ENCODE results near the gene MAPT. TPM values are rescaled to one million over a fixed set of nuclear protein-coding genes. Genes with fewer than 3 reads are reported as not detected.

Gene MAPT
- total RNA-seq, 1 experiment from 2014 or later, result 37.5 TPM

DNA sequence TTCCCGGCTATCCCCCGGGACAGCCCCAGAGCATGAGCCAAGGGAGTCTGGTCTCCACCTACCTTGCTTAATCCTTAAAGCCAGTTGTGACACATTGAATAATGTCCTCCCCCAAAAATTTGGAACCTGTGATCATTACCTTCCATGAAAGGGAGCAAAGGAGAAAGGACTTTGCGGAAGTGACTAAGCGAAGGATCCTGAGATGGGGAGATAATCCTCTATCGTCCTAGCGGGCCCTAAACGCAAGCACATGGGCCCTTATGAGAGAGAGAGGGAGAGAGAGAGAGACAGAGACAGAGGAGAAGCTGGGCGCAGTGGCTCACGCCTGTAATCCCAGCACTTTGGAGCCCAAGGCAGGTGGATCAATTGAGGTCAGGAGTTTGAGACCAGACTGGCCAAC, 40.1 kb upstream of the MAPT start:
- H3K9me3 ChIP-seq (ENCODE audit: control insufficient read depth in 1 of 2, insufficient read depth in 1 of 2, low read depth in 1 of 2, low read length in 2 of 2), result no peaks in the 10 kb centered on the region
- no peaks in the 10 kb centered on the region for H3K9me2 ChIP-seq (ENCODE audit: insufficient read depth)
- ChIA-PET POLR2A (no interaction called here), CTCF (interaction anchor here (2.1 kb wide), 1 partner anchor 214 kb away, joined by 8 read pairs; no protein-coding TSS in a partner anchor), RAD21 (ENCODE audit: low non-redundant PET in 1 of 2, low total read pairs in 2 of 2, uncharacterized antibody in 2 of 2, unreplicated experiment in 2 of 2) (no interaction called here)
- H3K79me2 ChIP-seq (ENCODE audit: insufficient read depth, low read length), result no peaks in the 10 kb centered on the region
- DNase-seq (ENCODE audit: low read depth, low spot score), result no peak
- no TSS peak for BruUV-seq (replicated peaks)
- no peak for TF ChIP-seq FOSL1 (IDR thresholded peaks at IDR 0.05; ENCODE audit: low read depth)
- TF ChIP-seq YY1 (IDR thresholded peaks at IDR 0.05; ENCODE audit: extremely low read depth, insufficient replicate concordance, low read depth, low read length), result no peak
- TF ChIP-seq CEBPB (IDR thresholded peaks at IDR 0.05; ENCODE audit: low read depth), result no peak
- TF ChIP-seq RAD21 (IDR thresholded peaks at IDR 0.05; ENCODE audit: low read depth), result no peak
- no peak for TF ChIP-seq ELF1 (IDR thresholded peaks at IDR 0.05; ENCODE audit: borderline replicate concordance, low read depth)
- no peak for TF ChIP-seq SP1 (IDR thresholded peaks at IDR 0.05; ENCODE audit: low read depth)
- no peak for TF ChIP-seq EGR1 (IDR thresholded peaks at IDR 0.05; ENCODE audit: low read depth)
- H3K27me3 ChIP-seq (ENCODE audit: insufficient read depth, low read length), result no peaks in the 10 kb centered on the region
- no peak for ATAC-seq
- no peak overlapping the region for H3K9ac ChIP-seq (ENCODE audit: low read length)
- intact Hi-C loops (cut with micrococcal nuclease), result loop anchor here (10.0 kb wide), 1 partner anchor 639 kb away; no protein-coding TSS in a partner anchor
- H3K27ac ChIP-seq (ENCODE audit: low read depth, low read length), result no peak overlapping the region
- H2AFZ ChIP-seq (ENCODE audit: low read depth, low read length, poor library complexity, severe bottlenecking), result no peak overlapping the region
- no peak overlapping the region for H3K4me2 ChIP-seq (ENCODE audit: low read length)
- H3K36me3 ChIP-seq (ENCODE audit: control insufficient read depth in 1 of 2, insufficient read depth in 2 of 2, low read length in 2 of 2), result no peaks in the 10 kb centered on the region
- no peak overlapping the region for H3K4me3 ChIP-seq (replicated peaks in 1 of 2; ENCODE audit: low read depth in 1 of 2, low read length in 2 of 2)
- no peaks in the 10 kb centered on the region for H4K20me1 ChIP-seq (ENCODE audit: insufficient read depth)
- H3K4me1 ChIP-seq (ENCODE audit: control insufficient read depth in 1 of 2, insufficient read depth in 2 of 2, low read length in 2 of 2), result peaks cover 0 to 6% of the 10 kb centered on the region in 2 experiments; a peak in 2 of 4 replicates

DNA sequence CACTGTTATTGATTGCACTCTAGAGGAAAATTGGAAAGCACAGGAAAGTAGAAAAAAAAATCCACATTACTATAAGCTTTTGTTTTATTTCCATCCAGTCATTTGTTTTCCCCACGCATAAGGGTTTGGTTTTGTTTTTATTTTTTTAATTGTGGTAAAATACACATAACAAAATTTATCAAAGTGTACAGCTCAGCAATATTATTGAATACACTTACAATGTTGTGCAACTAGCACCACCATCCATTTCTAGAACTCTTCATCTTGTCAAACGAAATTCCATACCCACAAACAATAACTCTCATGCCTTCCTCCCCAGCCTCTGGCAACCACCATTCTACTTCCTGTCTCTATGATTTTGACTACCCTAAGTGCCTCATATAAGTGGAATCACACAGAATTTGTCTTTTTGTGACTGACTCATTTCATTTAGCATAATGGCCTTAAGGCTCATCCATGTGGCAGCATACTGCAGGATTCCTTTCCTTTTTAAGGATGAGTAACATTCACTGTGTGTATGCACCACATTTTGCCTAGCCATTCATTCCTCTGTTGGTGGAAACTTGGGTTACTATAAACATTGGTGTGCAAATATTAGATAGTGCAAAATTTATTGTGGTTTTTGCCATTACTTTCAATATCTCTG, 38.5 kb upstream of the MAPT start:
- intact Hi-C loops (cut with micrococcal nuclease), result loop anchor here (10.0 kb wide), 1 partner anchor 641 kb away; no protein-coding TSS in a partner anchor
- CTCF ChIA-PET, result interaction anchor here (2.1 kb wide), 1 partner anchor 216 kb away, joined by 8 read pairs; no protein-coding TSS in a partner anchor

More for the DNA sequence above, 38.5 kb upstream of the MAPT start:
- H3K4me1 ChIP-seq (ENCODE audit: control insufficient read depth in 1 of 2, insufficient read depth in 2 of 2, low read length in 2 of 2), result peaks cover 0 to 6% of the 10 kb centered on the region in 2 experiments; a peak in 2 of 4 replicates
- no peak overlapping the region for H3K4me2 ChIP-seq (ENCODE audit: low read length)
- no peaks in the 10 kb centered on the region for H3K27me3 ChIP-seq (ENCODE audit: insufficient read depth, low read length)
- no peak for ATAC-seq
- no peak overlapping the region for H3K4me3 ChIP-seq (replicated peaks in 1 of 2; ENCODE audit: low read depth in 1 of 2, low read length in 2 of 2)
- no peak overlapping the region for H3K27ac ChIP-seq (ENCODE audit: low read depth, low read length)
- H4K20me1 ChIP-seq (ENCODE audit: insufficient read depth), result no peaks in the 10 kb centered on the region
- no peak for DNase-seq (ENCODE audit: low read depth, low spot score)
- no peak overlapping the region for H3K9ac ChIP-seq (ENCODE audit: low read length)
- H3K9me3 ChIP-seq (ENCODE audit: control insufficient read depth in 1 of 2, insufficient read depth in 1 of 2, low read depth in 1 of 2, low read length in 2 of 2), result no peaks in the 10 kb centered on the region
- ChIA-PET POLR2A (no interaction called here), RAD21 (ENCODE audit: low non-redundant PET in 1 of 2, low total read pairs in 2 of 2, uncharacterized antibody in 2 of 2, unreplicated experiment in 2 of 2) (no interaction called here)
- BruUV-seq (replicated peaks), result no TSS peak
- H3K9me2 ChIP-seq (ENCODE audit: insufficient read depth), result no peaks in the 10 kb centered on the region
- no peaks in the 10 kb centered on the region for H3K36me3 ChIP-seq (ENCODE audit: control insufficient read depth in 1 of 2, insufficient read depth in 2 of 2, low read length in 2 of 2)
- TF ChIP-seq EZH2 (IDR thresholded peaks at IDR 0.05) (no peak), JUND (IDR thresholded peaks at IDR 0.05) (no peak), EZH2phosphoT487 (IDR thresholded peaks at IDR 0.05; ENCODE audit: borderline replicate concordance) (no peak), SP1 (IDR thresholded peaks at IDR 0.05; ENCODE audit: low read depth) (no peak)
- H3K79me2 ChIP-seq (ENCODE audit: insufficient read depth, low read length), result no peaks in the 10 kb centered on the region
- no peak overlapping the region for H2AFZ ChIP-seq (ENCODE audit: low read depth, low read length, poor library complexity, severe bottlenecking)

Measured in HCT116 (cell line).